ENCODE results near the gene GPBP1L1.

DNA sequence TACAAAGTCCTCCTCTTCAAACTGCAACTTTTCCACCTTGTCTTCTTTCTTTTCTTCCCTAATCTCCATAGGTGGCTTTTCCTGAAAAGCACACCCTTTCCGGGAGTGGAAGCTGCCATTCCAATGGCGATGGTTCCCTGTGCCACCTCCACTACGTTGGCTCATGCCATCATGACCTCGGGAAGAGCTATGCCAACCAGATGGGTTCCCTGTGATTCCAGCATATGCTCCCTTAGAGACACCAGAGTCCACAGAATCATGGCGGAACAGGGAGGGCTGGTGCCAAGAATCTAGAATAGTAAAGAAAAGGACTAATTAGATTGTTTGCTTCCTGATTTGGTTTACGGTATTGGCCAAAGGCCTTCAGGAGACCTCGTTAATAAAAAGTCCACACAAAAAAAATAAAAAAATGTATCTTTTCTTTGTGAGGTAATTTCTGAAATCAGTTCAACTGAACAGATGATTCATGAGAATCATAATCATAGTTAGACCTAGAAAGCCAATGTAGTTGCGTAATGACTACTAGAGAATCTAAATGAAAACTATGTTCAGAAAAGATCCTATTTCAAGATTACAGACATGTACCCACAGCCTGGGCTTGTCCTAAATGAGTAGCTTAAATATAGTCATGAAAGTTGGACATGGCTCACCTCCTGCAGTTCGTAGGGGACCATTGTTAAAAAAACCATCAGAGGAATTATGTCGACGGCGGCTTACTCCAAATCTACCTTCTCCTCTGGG is 31.6 kb downstream of the GPBP1L1 start:
- TF ChIP-seq, protein P1, sequence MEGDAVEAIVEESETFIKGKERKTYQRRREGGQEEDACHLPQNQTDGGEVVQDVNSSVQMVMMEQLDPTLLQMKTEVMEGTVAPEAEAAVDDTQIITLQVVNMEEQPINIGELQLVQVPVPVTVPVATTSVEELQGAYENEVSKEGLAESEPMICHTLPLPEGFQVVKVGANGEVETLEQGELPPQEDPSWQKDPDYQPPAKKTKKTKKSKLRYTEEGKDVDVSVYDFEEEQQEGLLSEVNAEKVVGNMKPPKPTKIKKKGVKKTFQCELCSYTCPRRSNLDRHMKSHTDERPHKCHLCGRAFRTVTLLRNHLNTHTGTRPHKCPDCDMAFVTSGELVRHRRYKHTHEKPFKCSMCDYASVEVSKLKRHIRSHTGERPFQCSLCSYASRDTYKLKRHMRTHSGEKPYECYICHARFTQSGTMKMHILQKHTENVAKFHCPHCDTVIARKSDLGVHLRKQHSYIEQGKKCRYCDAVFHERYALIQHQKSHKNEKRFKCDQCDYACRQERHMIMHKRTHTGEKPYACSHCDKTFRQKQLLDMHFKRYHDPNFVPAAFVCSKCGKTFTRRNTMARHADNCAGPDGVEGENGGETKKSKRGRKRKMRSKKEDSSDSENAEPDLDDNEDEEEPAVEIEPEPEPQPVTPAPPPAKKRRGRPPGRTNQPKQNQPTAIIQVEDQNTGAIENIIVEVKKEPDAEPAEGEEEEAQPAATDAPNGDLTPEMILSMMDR (optimal IDR thresholded peaks at IDR 0.05 in 1 of 3, IDR thresholded peaks at IDR 0.05 in 1 of 3, conservative IDR thresholded peaks at IDR 0.05 in 1 of 3; ENCODE audit: extremely low read depth in 1 of 3, insufficient read depth in 2 of 3, low read length in 3 of 3): no peak
- TF ChIP-seq EZH2 (IDR thresholded peaks at IDR 0.05; ENCODE audit: low read length): no peak
